PFSK-1 (cell line): ENCODE measurements around the gene FOXN3.

Experiments
- FOXP2 ChIP-seq: optimal IDR thresholded peaks from 2 replicates; pipeline ENCODE3; 2011; ENCODE audit warnings: borderline replicate concordance, control low read depth, inconsistent platforms; ENCODE audit not compliant: insufficient read depth; ENCODE audit errors: extremely low read length, extremely low read depth
- POLR2AphosphoS5 ChIP-seq: IDR thresholded peaks from 2 replicates; pipeline ENCODE4 v1.6.1; 2012; ENCODE audit warnings: low read depth, mild to moderate bottlenecking, control low read depth, low read length, moderate library complexity
- SIN3A ChIP-seq: IDR thresholded peaks from 2 replicates; pipeline ENCODE4 v1.6.1; 2012; ENCODE audit warnings: mild to moderate bottlenecking, low read length, moderate library complexity, borderline replicate concordance; ENCODE audit not compliant: insufficient read depth
- TAF1 ChIP-seq: IDR thresholded peaks from 2 replicates; pipeline ENCODE4 v1.6.1; 2012; ENCODE audit warnings: low read length, control low read depth, borderline replicate concordance; ENCODE audit not compliant: insufficient read depth

DNA sequence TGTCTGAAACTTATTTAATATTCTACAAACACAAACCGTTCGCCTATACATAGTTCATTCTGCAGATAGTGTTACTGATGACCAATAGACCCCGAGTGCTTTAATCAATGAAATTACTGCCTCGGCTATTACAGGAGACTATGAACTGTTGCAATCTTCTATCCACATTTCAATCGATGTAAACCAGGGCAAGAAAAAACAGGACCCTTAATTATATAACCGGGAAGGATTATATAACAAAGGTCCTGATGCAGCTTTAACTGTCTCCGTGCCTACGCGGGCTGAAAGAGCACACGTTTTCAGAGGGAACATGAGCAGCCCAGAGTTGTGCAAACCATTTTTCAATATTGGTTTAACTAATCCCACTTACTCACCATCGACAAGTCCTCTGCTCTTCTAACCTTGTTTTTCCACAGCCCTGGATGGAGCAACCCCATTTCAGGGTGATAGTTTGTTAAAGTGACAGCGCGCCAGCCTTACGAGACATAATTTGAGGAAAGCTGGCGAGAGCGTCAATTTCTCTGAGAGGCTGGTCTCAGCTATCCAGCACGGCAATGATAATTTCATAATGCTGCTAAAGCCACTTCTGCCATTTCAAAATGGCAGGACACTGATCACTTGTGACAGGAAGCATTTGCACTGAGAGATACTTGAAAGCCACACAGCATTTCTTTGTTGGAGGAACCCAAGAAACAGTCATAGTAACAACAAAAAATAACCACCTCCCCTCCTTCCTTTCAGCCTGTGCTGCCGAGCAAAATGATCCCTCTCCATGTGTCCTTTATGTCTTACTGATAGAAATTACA lies 184.6 kb downstream of the FOXN3 start:
- TF ChIP-seq POLR2AphosphoS5 = no peak
- TF ChIP-seq SIN3A = no peak
- TF ChIP-seq TAF1 = no peak
- TF ChIP-seq FOXP2 = no peak
